Stomach (tissue), 4 donors: Measurements from ENCODE around the gene DDOST.

Source experiments
- CTCF ChIP-seq, 7 experiments: fragments of 450-650 bp in 4 of 7; fragments of 200-600 bp in 3 of 7; sonication (generic) in 3 of 7; IDR thresholded peaks; one replicate each; pipeline ENCODE4 v1.5.1; 2016 to 2019; ENCODE audit warnings: antibody characterized with exemption in 7 of 7, control low read depth in 2 of 7, mild to moderate bottlenecking in 1 of 7
- EP300 ChIP-seq: sonication (generic); formaldehyde crosslinking; IDR thresholded peaks from one replicate; pipeline ENCODE4 v1.6.1; 2017; ENCODE audit warnings: antibody characterized with exemption
- POLR2A ChIP-seq, 4 donors: fragments of 450-650 bp; IDR thresholded peaks; one replicate each; pipeline ENCODE4 v1.6.1; 2016; ENCODE audit warnings: antibody characterized with exemption in 4 of 4, control low read depth in 2 of 4, mild to moderate bottlenecking in 1 of 4, moderate library complexity in 1 of 4
- POLR2AphosphoS5 ChIP-seq, 3 donors: sonication (generic); formaldehyde crosslinking; IDR thresholded peaks; one replicate each; pipeline ENCODE4 v1.6.1; 2016; ENCODE audit warnings: antibody characterized with exemption in 3 of 3

GRCh38 chr1:20636785-20637347, 24.3 kb downstream of the DDOST start:
- TF ChIP-seq CTCF (IDR thresholded peaks at IDR 0.05) (no peak), POLR2AphosphoS5 (IDR thresholded peaks at IDR 0.05) (no peak), POLR2A (IDR thresholded peaks at IDR 0.05) (no peak), EP300 (no peak)
